PC-3 (cell line): ENCODE data around the gene SLC38A8. TPM values are rescaled to one million over a fixed set of nuclear protein-coding genes. Genes with fewer than 3 reads are reported as not detected.

Source experiments
- ATAC-seq: fragments of 200-7000 bp; cut with Tn5 transposase; 2 replicates; pipeline ENCODE4 v1.9.1; 2020; ENCODE audit warnings: mild to moderate bottlenecking, moderate library complexity
- BruUV-seq: library from RNA; stranded (reverse); fragments of 400-500 nt; replicated peaks from 2 replicates; lab custom pipeline; 2021; lab: Mats Ljungman, UMichigan
- CTCF ChIA-PET: fragments of 300-600 bp; sonication (Branson Sonifier 250); formaldehyde crosslinking; loops from one replicate; lab custom pipeline; 2022; ENCODE audit warnings: antibody characterized with exemption; lab: Charles Lee
- POLR2A ChIA-PET: fragments of 300-600 bp; sonication (Branson Sonifier 250); formaldehyde crosslinking; loops from one replicate; lab custom pipeline; 2022; ENCODE audit warnings: antibody characterized with exemption; ENCODE audit not compliant: unreplicated experiment; lab: Charles Lee
- DNase-seq: peaks from one replicate; pipeline ENCODE4 v3.0.0-alpha.2; 2015
- H2AFZ ChIP-seq: fragments of 300-600 bp; sonication (generic); 2 replicates; pipeline ENCODE4 v1.6.0; 2016; ENCODE audit warnings: antibody characterized with exemption, low read length
- H3F3A ChIP-seq: fragments of 300-600 bp; sonication (generic); one replicate; pipeline ENCODE4 v1.6.0; 2017; ENCODE audit warnings: antibody characterized with exemption, low read length, control low read depth, mild to moderate bottlenecking; ENCODE audit not compliant: unreplicated experiment
- H3K27ac ChIP-seq: fragments of 300-600 bp; sonication (generic); 2 replicates; pipeline ENCODE4 v1.5.1; 2016; ENCODE audit warnings: mild to moderate bottlenecking, low read length
- H3K27me3 ChIP-seq: fragments of 300-600 bp; sonication (generic); 2 replicates; pipeline ENCODE4 v1.6.1; 2016; ENCODE audit warnings: low read length, mixed read lengths
- H3K36me3 ChIP-seq: fragments of 300-600 bp; sonication (generic); 2 replicates; pipeline ENCODE4 v1.6.1; 2016; ENCODE audit warnings: low read depth, mixed run types, low read length, mixed read lengths
- H3K4me1 ChIP-seq: fragments of 300-600 bp; sonication (generic); 2 replicates; pipeline ENCODE4 v1.5.1; 2016; ENCODE audit warnings: low read length; ENCODE audit not compliant: insufficient read depth
- H3K4me2 ChIP-seq: fragments of 300-600 bp; sonication (generic); 2 replicates; pipeline ENCODE4 v1.6.0; 2016; ENCODE audit warnings: low read length
- H3K4me3 ChIP-seq: fragments of 300-600 bp; sonication (generic); 2 replicates; pipeline ENCODE4 v1.5.1; 2016; ENCODE audit warnings: mild to moderate bottlenecking, low read length, mixed read lengths
- H3K79me2 ChIP-seq: fragments of 300-600 bp; sonication (generic); 2 replicates; pipeline ENCODE4 v1.6.1; 2017; ENCODE audit warnings: low read length, mixed read lengths
- H3K9ac ChIP-seq: fragments of 300-600 bp; sonication (generic); 2 replicates; pipeline ENCODE4 v1.6.0; 2016; ENCODE audit warnings: mild to moderate bottlenecking, low read length
- H3K9me2 ChIP-seq: fragments of 300-600 bp; sonication (generic); replicated peaks from 2 replicates; pipeline ENCODE4 v1.6.1; 2016; ENCODE audit warnings: mixed run types, low read length, mixed read lengths
- H3K9me3 ChIP-seq: fragments of 300-600 bp; sonication (generic); 2 replicates; pipeline ENCODE4 v1.6.1; 2016; ENCODE audit warnings: low read length, mixed read lengths
- H4K20me1 ChIP-seq: fragments of 300-600 bp; sonication (generic); 2 replicates; pipeline ENCODE4 v1.6.1; 2016; ENCODE audit warnings: low read length, mixed read lengths
- CTCF ChIP-seq: fragments of 300-600 bp; sonication (generic); conservative IDR thresholded peaks from 2 replicates; pipeline ENCODE4 v1.5.1; 2017; ENCODE audit warnings: antibody characterized with exemption, low read depth, mild to moderate bottlenecking, low read length
- EZH2 ChIP-seq: fragments of 300-600 bp; sonication (generic); IDR thresholded peaks from one replicate; pipeline ENCODE4 v1.6.1; 2017; ENCODE audit warnings: antibody characterized with exemption, mild to moderate bottlenecking, low read length; ENCODE audit not compliant: unreplicated experiment
- EZH2phosphoT487 ChIP-seq: fragments of 300-600 bp; sonication (generic); IDR thresholded peaks from 2 replicates; pipeline ENCODE4 v1.6.1; 2018; ENCODE audit warnings: mild to moderate bottlenecking, antibody characterized with exemption, low read length, borderline replicate concordance
- intact Hi-C: fragments of 100-400 bp; cut with micrococcal nuclease; formaldehyde crosslinking; loops from 2 replicates; pipeline ENCODE4 v1.9.0; 2023
- total RNA-seq: library from RNA; depleted of rRNA; stranded (reverse); fragments of >200 nt; gene quantifications from 2 replicates; pipeline ENCODE4 v1.2.3, GENCODE V29; 2014

The SLC38A8 gene
- total RNA-seq, 1 experiment from 2014 or later, result not detected

GRCh38 chr16:83994703-83995102 is 47.9 kb downstream of the SLC38A8 start:
- no peak overlapping the region for H3K27ac ChIP-seq
- no peak overlapping the region for H3K4me3 ChIP-seq
- DNase-seq (no peak), ATAC-seq (no peak)
- no peak overlapping the region for H2AFZ ChIP-seq
- H3K36me3 ChIP-seq, result no peaks in the 10 kb centered on the region
- TF ChIP-seq EZH2 (no peak), CTCF (no peak), EZH2phosphoT487 (no peak)
- no peak overlapping the region for H3K4me2 ChIP-seq
- H3F3A ChIP-seq, result no peaks in the 10 kb centered on the region
- no TSS peak for BruUV-seq
- H3K9me2 ChIP-seq, result no peaks in the 10 kb centered on the region
- no peaks in the 10 kb centered on the region; the same call in 1 of the 2 replicates for H3K27me3 ChIP-seq
- H3K4me1 ChIP-seq, result no peaks in the 10 kb centered on the region; the same call in 1 of the 2 replicates
- no peak overlapping the region for H3K9ac ChIP-seq
- intact Hi-C loops, result no loop called here
- POLR2A ChIA-PET, result no interaction called here
- H4K20me1 ChIP-seq, result no peaks in the 10 kb centered on the region
- H3K79me2 ChIP-seq, result no peaks in the 10 kb centered on the region
- CTCF ChIA-PET, result no interaction called here
- H3K9me3 ChIP-seq, result no peaks in the 10 kb centered on the region

GRCh38 chr16:83994087-83994486 is 48.5 kb downstream of the SLC38A8 start:
- H3K4me3 ChIP-seq, result no peak overlapping the region
- ATAC-seq (no peak), DNase-seq (peak; percentile 61)
- POLR2A ChIA-PET, result no interaction called here
- no peaks in the 10 kb centered on the region; the same call in 1 of the 2 replicates for H3K4me1 ChIP-seq
- H3K9ac ChIP-seq, result no peak overlapping the region
- no peak overlapping the region for H3K27ac ChIP-seq
- TF ChIP-seq EZH2phosphoT487 (no peak), CTCF (no peak), EZH2 (no peak)
- H2AFZ ChIP-seq, result no peak overlapping the region
- no TSS peak for BruUV-seq
- H4K20me1 ChIP-seq, result no peaks in the 10 kb centered on the region
- no peaks in the 10 kb centered on the region for H3K79me2 ChIP-seq
- H3K9me2 ChIP-seq, result no peaks in the 10 kb centered on the region
- no peaks in the 10 kb centered on the region for H3F3A ChIP-seq
- CTCF ChIA-PET, result no interaction called here
- no peaks in the 10 kb centered on the region for H3K36me3 ChIP-seq
- H3K9me3 ChIP-seq, result no peaks in the 10 kb centered on the region
- H3K4me2 ChIP-seq, result no peak overlapping the region
- peaks cover 5% of the 10 kb centered on the region for H3K27me3 ChIP-seq
- intact Hi-C loops, result no loop called here

- DNase-seq (peak; percentile 20), ATAC-seq (no peak)
- Histone ChIP-seq H3K9ac (no peak overlapping the region), H3K36me3 (no peaks in the 10 kb centered on the region), H3F3A (no peaks in the 10 kb centered on the region), H3K79me2 (no peaks in the 10 kb centered on the region), H3K9me3 (no peaks in the 10 kb centered on the region), H3K9me2 (no peaks in the 10 kb centered on the region), H3K27me3 (peaks cover 19% of the 10 kb centered on the region), H3K4me2 (no peak overlapping the region), H3K4me3 (no peak overlapping the region), H3K27ac (no peak overlapping the region), H4K20me1 (no peaks in the 10 kb centered on the region), H3K4me1 (no peaks in the 10 kb centered on the region; the same call in 1 of the 2 replicates), H2AFZ (no peak overlapping the region; the same call in 1 of the 2 replicates)
- TF ChIP-seq CTCF, result no peak
- no peak for TF ChIP-seq EZH2phosphoT487
- no peak for TF ChIP-seq EZH2
- intact Hi-C loops, result no loop called here
- no TSS peak for BruUV-seq
- CTCF ChIA-PET, result interaction anchor here (0.5 kb wide), 1 partner anchor 39 kb away, joined by 3 read pairs; no protein-coding TSS in a partner anchor
- POLR2A ChIA-PET, result no interaction called here
These were observed 50.0 kb downstream of the SLC38A8 start for GRCh38 chr16:83992624-83993023.
